Activated CD8-positive, alpha-beta memory T cell treated with anti-CD3 and anti-CD28 coated beads for 1 hour (primary cell): ENCODE results near the gene NEU2.
"Not testable (repeated sequence)": the region's sequence is repeated elsewhere in the genome, so short reads cannot be mapped to it uniquely, and the experiment has no call there.

Experiments used
- DNase-seq, 2 donors: peaks; one replicate each; pipeline ENCODE4 v3.0.0-alpha.2; 2020; ENCODE audit warnings: low read depth in 1 of 2; ENCODE audit errors: extremely low read depth in 1 of 2

Gene NEU2

DNA sequence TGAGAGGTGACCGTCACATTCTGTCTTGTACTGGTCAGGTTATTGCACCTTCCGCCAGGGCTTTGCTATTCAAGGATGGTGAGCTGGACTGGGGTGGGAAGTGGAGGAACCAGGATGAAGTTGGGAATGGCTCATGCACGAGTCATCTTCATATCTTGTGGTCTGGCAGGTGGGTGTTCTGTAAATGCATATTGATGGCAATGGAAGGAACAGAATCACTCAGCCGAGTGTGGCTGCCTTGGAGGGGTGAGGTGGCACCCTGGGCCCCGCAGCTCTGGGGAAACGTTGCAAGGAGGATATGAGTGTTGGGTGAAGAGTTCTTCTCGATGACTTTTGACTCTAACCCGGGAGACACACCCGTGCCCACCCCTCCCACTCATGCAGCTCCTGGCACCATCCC lies 1.2 kb downstream of the NEU2 start:
- no peak for DNase-seq

- no peak for DNase-seq
Observed at GRCh38 chr2:233034091-233034882, 1.8 kb downstream of the NEU2 start.

- no peak for DNase-seq
Observed at GRCh38 chr2:233035426-233036161, 3.1 kb downstream of the NEU2 start.

- no peak for DNase-seq
Observed at GRCh38 chr2:233036162-233036838, 3.8 kb downstream of the NEU2 start.

- no peak for DNase-seq
Observed at GRCh38 chr2:233037078-233037477, 4.6 kb downstream of the NEU2 start.

GRCh38 chr2:233039212-233039845 lies 6.9 kb downstream of the NEU2 start:
- no peak for DNase-seq

DNA sequence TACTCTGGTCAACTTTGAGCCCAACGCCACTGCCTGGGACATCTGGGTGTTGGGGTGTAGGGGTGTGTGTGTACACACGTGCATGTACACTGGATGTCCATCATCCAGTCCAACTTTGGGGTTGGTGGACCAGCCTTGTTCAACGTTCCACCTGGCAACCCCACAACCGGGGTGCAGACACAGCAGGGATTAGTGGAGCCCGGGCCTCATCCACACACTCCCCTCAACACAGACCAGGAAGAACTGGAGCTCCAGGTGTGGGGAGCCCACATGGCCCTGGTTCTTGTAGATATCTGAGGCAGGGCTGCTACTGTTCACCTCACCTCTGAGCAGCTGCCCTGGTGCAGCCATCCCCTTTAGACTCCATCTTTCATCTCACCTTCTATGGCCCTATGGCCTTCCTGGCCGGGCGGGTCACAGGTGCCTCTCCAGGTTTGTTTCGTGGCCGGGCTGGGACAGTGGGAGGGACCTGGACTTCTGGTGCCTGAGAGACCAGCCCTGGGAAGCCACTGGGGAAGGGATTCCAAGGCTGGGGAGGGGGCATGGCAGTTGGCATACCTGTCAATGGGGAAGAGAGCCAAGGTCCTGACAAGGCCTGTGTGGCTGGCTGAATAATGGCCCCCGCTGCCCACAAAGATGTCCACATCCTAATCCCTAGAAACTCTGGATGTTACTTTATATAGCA lies 7.5 kb downstream of the NEU2 start:
- DNase-seq, result no peak

DNA sequence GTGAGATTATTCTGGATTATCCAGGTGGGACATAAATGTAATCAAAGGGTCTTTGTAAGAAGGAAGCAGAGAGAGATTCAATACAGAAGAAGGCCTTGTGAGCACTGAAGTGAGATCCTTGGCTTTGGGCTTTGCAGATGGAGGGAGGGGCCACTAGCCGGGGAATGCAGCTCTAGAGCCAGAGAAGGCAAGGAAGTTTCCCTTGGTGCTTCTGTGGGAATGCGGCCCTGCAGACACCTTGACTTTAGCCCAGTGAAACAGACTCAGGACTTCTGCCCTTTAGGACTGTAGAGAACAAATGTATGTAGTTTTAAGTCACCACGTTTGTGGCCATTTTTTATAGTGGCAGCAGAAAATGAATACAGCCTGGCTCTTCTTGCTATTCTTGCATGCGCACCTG lies 8.1 kb downstream of the NEU2 start:
- no peak for DNase-seq

- DNase-seq, result no peak
Observed at GRCh38 chr2:233041722-233042323, 9.4 kb downstream of the NEU2 start.

DNA sequence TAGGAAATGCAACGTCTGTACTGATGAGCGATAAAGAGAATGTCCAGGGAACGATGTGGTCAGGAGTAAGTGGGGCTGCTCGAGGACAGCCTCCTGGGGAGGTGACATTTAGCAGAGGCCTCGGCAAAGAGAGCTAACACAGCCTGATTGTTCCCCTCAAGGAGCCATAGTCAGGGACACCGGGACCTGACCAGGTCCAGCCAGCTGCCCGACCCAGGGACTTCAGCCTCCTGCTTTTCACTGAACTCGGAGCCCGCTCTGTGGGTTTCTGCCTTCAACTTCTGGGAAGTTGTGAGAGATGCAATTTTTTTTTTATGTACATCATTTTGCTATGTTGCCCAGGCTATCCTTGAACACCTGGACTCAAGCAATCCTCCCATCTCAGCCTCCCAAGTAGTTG lies 10.1 kb downstream of the NEU2 start:
- DNase-seq, result no peak

- DNase-seq, result no peak
Observed at GRCh38 chr2:233044974-233045605, 12.6 kb downstream of the NEU2 start.

- DNase-seq, result no peak
Observed at GRCh38 chr2:233047206-233047605, 14.7 kb downstream of the NEU2 start.

DNA sequence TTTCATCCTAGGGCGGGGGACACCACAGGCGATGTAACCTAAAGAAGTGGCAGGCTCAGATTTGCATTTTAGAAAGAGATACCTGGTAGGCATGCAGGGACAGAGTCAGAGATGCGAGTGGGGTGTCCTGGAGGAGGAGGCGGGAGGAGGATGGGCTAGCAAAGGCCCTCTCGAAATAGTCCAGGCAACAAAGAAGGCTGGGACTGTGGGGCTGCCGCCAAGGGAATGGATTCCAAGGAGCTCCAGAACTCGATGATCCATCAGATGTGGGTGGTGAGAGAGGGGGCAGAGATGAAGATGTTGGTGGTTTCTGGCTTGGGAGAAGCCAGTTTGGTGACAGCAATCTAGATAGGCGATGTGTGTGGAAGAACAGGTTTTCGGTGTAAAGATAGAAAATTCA lies 15.2 kb downstream of the NEU2 start:
- DNase-seq, result no peak

- DNase-seq, result no peak
Observed at GRCh38 chr2:233048569-233049193, 16.2 kb downstream of the NEU2 start.

- no peak for DNase-seq
Observed at GRCh38 chr2:233049194-233049761, 16.8 kb downstream of the NEU2 start.

GRCh38 chr2:233051241-233052149 lies 19.0 kb downstream of the NEU2 start:
- no peak for DNase-seq

GRCh38 chr2:233052517-233052916 lies 20.0 kb downstream of the NEU2 start:
- not testable (repeated sequence) for DNase-seq
